ENCODE data around the gene C20orf204.
"Not testable (repeated sequence)": the region's sequence is repeated elsewhere in the genome, so short reads cannot be mapped to it uniquely, and the experiment has no call there.

The C20orf204 gene

DNA sequence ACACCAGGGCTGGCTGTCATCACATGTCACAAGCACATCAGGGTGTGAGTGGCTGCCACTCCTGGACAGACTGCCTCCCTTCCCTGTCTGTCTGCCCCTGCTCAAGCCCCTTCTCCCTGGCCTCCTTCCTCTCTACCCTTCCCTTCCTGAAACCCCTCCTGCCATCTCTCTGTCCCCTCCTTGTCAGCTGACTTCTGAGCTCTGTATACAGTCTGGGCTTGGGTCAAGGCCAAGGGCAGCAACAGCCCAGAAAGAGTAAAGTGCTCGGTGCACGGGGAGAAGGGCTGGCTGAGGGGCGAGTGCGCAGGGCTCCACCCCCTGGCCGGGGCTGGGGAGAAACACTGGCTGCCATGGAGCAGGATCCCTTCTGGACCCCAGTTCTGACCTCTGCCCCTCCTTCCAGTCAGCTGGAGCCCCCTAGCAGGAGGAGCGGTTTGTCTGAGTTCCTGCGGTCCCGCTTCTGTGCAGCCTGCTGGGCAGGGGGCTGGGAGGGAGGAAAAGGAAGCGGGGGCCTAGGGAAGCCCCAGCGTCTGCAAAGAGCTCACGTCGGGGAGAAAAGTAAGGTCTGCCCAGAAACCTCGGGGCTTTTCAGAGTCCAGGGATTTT is 46.2 kb downstream of the C20orf204 start:
- DNase-seq = no peak

DNA sequence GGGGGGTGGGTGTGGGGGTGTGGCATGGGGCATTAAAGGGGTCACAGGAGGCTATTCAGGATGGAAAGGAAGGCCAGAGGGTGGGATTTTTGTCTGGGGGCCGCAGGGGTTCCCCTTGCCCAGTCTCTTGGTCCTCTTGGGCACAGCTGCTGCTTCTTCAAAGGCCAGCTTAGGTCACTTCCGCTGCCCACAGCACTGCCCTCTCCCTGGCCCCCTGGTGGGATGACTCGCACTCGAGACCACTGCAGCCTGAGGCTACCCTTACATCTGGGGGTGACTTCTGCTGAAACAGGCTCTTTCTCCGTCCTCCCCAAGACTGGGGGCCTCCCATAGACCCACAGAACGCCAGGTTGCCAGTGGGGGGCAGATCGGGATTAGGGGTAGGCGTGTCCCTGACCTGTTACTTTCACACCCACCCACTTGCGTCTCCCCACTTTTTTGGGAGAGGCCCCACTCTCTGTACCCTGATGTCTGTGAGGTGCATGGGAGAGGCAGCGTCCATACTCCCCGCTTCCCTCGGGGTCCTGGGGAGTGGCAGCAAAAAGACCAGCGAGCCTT is 46.9 kb downstream of the C20orf204 start:
- peak in 1 of 56 donors; percentile 16 for DNase-seq

DNA sequence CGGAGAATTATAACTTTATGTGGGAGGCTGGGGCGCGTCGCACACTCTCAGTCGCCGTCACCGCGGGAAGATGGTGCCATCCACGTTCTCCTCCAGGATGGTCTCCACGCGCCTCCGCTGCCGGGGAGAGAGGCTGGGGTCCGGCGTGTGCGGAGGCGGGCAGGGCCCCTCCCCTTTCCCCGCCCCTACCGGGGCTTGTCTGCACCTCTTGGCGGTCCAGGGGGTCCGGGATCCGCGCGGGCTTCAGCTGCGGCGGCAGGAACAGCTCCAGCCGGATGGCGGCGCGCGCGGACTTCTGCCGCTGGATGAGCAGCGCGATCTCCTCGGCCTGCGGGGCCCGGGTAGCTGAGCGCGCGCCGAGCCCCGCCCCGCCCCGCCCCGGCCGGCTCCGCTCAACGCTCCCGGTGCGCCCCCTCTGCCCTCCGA is 47.4 kb downstream of the C20orf204 start:
- peak in 43 of 56 donors; percentile 15 to 82 (median 54) for DNase-seq

DNA sequence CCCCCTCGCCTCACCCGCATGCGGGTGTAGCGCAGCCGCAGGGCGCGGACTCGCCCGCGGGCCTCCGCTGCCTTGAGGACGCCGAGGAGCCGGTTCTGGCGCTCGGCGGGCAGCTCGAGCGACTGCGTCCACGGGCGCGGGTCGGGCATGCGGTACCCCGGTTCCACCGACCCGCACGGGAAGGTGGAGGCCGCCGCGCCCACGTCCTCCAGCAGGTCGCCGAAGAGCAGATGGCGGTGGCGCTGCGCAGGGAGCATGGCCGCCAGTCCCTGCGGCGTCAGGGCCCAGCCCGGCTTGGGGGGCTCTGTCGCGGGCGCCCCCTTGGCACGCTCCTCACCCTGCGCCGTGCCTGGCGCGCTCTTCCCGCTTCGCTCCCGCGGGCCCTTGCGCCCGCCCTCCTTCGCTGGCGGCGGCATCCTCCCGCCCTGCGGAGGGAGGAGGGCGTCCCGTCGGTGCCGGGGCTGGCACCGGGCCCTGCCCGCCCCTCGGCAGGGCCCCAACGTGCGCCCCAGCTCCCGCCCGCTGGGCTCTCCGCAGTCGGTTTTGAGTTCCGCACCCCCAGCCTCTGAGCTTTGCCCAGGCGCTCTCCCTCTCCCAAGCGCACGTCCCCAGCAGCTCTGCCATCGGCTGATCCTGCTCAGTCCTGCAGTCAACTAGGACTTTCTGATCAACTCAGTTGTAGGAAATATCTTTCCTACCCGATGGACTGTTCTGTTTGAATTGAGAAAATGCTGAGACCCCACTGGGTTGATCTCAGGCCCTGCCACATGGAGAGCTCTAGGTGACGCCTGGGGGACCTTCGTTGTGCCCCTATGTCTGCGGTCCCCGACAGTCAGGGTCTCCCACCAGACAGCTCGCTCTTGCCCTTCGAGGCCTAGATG is 48.1 kb downstream of the C20orf204 start, which contains the start of gene LKAAEAR1:
Gene LKAAEAR1 (minus strand): TSS at position 595 of the 881 bp plus-strand sequence. CDS start 179 bp downstream, at position 416.
- DNase-seq = peak in 1 of 56 donors; percentile 63

- DNase-seq = no peak
These were observed 48.7 kb downstream of the C20orf204 start for GRCh38 chr20:64084685-64085152.

DNA sequence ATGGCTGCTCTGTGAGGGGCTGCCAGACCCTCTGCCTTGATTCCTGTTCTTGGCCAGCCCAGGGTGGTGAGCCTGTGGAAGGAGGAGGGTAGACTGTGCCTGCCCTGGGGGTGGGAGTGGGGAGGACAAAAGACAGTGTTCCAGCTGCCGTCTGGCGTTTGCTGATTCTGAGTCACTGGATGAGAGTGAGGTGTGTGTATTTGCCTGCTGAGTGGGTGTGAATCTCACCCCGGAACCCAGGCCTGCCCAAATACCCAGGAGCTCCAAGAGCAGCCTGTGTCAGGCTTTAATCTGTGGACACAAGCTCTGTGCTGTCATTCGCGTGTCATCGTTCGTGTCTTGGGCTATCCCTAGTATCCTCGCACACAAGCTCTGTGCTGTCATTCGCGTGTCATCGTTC is 50.8 kb downstream of the C20orf204 start:
- no peak for DNase-seq

- DNase-seq = not testable (repeated sequence)
These were observed 51.3 kb downstream of the C20orf204 start for GRCh38 chr20:64087226-64087825.

DNA sequence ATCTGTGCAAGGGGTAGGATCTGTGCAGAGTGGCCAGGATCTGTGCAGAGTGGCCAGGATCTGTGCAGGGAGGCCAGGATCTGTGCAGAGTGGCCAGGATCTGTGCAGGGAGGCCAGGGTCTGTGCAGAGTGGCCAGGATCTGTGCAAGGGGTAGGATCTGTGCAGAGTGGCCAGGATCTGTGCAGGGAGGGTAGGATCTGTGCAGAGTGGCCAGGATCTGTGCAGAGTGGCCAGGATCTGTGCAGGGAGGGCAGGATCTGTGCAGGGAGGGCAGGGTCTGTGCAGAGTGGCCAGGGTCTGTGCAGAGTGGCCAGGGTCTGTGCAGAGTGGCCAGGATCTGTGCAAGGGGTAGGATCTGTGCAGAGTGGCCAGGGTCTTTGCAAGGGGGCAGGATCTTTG is 52.6 kb downstream of the C20orf204 start:
- not testable (repeated sequence) for DNase-seq

Data from nucleus accumbens (tissue), 56 donors.